BLaER1 treated with 17β-estradiol and CSF1 and Interleukin-3, amounts not matched to agents 10 nM and 100 nM (cell line): Measurements from ENCODE around the gene MAGI2.
"Not testable (repeated sequence)": the region's sequence is repeated elsewhere in the genome, so short reads cannot be mapped to it uniquely, and the experiment has no call there.

Experiments used
- H3K27ac ChIP-seq, 11 experiments: shearing (Covaris generic); formaldehyde crosslinking; 2 replicates each; pipeline ENCODE4 v1.8.1; 2022
- H3K27me3 ChIP-seq, 11 experiments: shearing (Covaris generic); formaldehyde crosslinking; 2 replicates each; pipeline ENCODE4 v1.8.1; 2022
- H3K36me3 ChIP-seq, 11 experiments: shearing (Covaris generic); formaldehyde crosslinking; 2 replicates each; pipeline ENCODE4 v1.8.1; 2022
- H3K4me1 ChIP-seq, 10 experiments: shearing (Covaris generic); formaldehyde crosslinking; 2 replicates each; pipeline ENCODE4 v1.8.1; 2022
- H3K4me2 ChIP-seq, 11 experiments: shearing (Covaris generic); formaldehyde crosslinking; 2 replicates each; pipeline ENCODE4 v1.8.1; 2022
- H3K4me3 ChIP-seq, 10 experiments: shearing (Covaris generic); formaldehyde crosslinking; 2 replicates each; pipeline ENCODE4 v1.8.1; 2022
- H3K9ac ChIP-seq, 11 experiments: shearing (Covaris generic); formaldehyde crosslinking; 2 replicates each; pipeline ENCODE4 v1.8.1; 2022
- H3K9me3 ChIP-seq, 11 experiments: shearing (Covaris generic); formaldehyde crosslinking; replicated peaks in 1 of 11; 2 replicates each; pipeline ENCODE4 v1.8.1; 2022
- H4K20me1 ChIP-seq, 11 experiments: shearing (Covaris generic); formaldehyde crosslinking; 2 replicates each; pipeline ENCODE4 v1.8.1; 2022
- Cebpa-rat ChIP-seq, 11 experiments: shearing (Covaris generic); IDR thresholded peaks; 2 replicates each; pipeline ENCODE4 v1.8.1; 2022

Gene MAGI2

GRCh38 chr7:78323118-78323517 lies 1130.3 kb downstream of the MAGI2 start:
- H3K27ac ChIP-seq, result no peak overlapping the region
- H3K9ac ChIP-seq, result no peak overlapping the region

GRCh38 chr7:78322231-78322630 lies 1131.2 kb downstream of the MAGI2 start:
- not testable (repeated sequence) for H3K4me2 ChIP-seq, H3K9ac ChIP-seq

More at GRCh38 chr7:78323118-78323517, 1130.3 kb downstream of the MAGI2 start:
- Histone ChIP-seq H3K36me3 (no peaks in the 10 kb centered on the region), H3K27me3 (no peaks in the 10 kb centered on the region), H4K20me1 (no peaks in the 10 kb centered on the region), H3K9me3 (no peaks in the 10 kb centered on the region; a peak in 1 of 22 replicates), H3K4me3 (no peak overlapping the region), H3K4me2 (no peak overlapping the region), H3K4me1 (no peaks in the 10 kb centered on the region)
- no peak for TF ChIP-seq Cebpa-rat (IDR thresholded peaks at IDR 0.05)

GRCh38 chr7:78317371-78317770 lies 1136.1 kb downstream of the MAGI2 start:
- Histone ChIP-seq H3K9me3 (no peaks in the 10 kb centered on the region; a peak in 1 of 22 replicates), H3K4me2 (no peak overlapping the region), H3K27me3 (no peaks in the 10 kb centered on the region), H3K36me3 (no peaks in the 10 kb centered on the region), H3K4me3 (no peak overlapping the region), H3K27ac (no peak overlapping the region), H3K9ac (no peak overlapping the region), H4K20me1 (no peaks in the 10 kb centered on the region), H3K4me1 (no peaks in the 10 kb centered on the region)
- no peak for TF ChIP-seq Cebpa-rat (IDR thresholded peaks at IDR 0.05)

More at GRCh38 chr7:78322231-78322630, 1131.2 kb downstream of the MAGI2 start:
- not testable (repeated sequence) for H3K4me1 ChIP-seq, H3K4me3 ChIP-seq, H3K27me3 ChIP-seq, H3K27ac ChIP-seq, H4K20me1 ChIP-seq, H3K9me3 ChIP-seq, H3K36me3 ChIP-seq

DNA sequence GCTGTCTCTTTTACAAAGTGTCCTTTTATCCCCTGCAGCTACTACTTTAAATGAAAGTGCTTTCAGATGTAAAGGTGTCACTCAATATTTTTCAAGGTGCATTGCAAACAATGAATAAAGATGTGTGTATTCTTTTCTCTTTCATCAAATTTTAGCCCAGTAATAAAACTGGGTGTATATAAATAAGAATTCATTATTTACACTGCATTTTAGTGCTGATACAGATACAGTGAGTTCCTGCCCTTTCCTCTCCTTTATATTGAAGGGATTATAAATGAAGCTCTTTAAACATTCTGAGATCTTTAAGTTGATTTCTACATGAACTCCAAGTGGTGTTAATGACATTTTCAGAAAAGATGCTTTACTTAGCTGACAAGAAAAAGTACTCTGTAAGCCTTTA lies 1137.4 kb downstream of the MAGI2 start:
- Histone ChIP-seq H3K36me3 (no peaks in the 10 kb centered on the region), H3K4me1 (no peaks in the 10 kb centered on the region), H3K4me2 (no peak overlapping the region), H3K4me3 (no peak overlapping the region), H3K27me3 (no peaks in the 10 kb centered on the region), H3K27ac (no peak overlapping the region), H3K9me3 (no peaks in the 10 kb centered on the region), H4K20me1 (no peaks in the 10 kb centered on the region), H3K9ac (no peak overlapping the region)
- no peak for TF ChIP-seq Cebpa-rat (IDR thresholded peaks at IDR 0.05)

DNA sequence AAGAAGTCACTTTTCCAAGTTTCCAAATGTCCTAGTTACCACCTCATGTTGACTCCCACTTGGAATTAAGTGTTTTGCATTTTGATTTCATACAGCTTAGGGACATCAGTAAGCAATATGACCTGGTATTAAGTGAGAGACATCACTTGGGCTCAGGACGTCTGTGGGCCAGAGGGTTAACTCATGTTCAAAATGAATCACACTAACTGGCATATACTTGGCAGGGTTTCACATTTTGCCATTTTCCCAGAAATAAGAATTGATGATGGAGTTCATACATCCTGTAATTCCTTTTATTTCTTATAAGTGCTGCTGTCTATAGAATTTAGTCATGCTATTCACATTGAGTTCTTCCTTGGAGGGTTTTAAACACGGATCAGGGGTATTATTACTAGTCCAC lies 1138.3 kb downstream of the MAGI2 start:
- no peak overlapping the region for H3K4me2 ChIP-seq
- no peaks in the 10 kb centered on the region for H4K20me1 ChIP-seq
- H3K36me3 ChIP-seq, result no peaks in the 10 kb centered on the region
- no peaks in the 10 kb centered on the region for H3K4me1 ChIP-seq
- H3K27ac ChIP-seq, result no peak overlapping the region
- no peak for TF ChIP-seq Cebpa-rat (IDR thresholded peaks at IDR 0.05)
- no peak overlapping the region for H3K4me3 ChIP-seq
- H3K9me3 ChIP-seq, result no peaks in the 10 kb centered on the region
- H3K27me3 ChIP-seq, result no peaks in the 10 kb centered on the region
- no peak overlapping the region for H3K9ac ChIP-seq

- Histone ChIP-seq H3K9me3 (no peaks in the 10 kb centered on the region), H3K4me2 (no peak overlapping the region), H3K9ac (no peak overlapping the region), H3K27me3 (no peaks in the 10 kb centered on the region), H4K20me1 (no peaks in the 10 kb centered on the region), H3K4me1 (no peaks in the 10 kb centered on the region), H3K4me3 (no peak overlapping the region), H3K36me3 (no peaks in the 10 kb centered on the region), H3K27ac (no peak overlapping the region)
- no peak for TF ChIP-seq Cebpa-rat (IDR thresholded peaks at IDR 0.05)
Measured at GRCh38 chr7:78311181-78311580, 1142.3 kb downstream of the MAGI2 start.

DNA sequence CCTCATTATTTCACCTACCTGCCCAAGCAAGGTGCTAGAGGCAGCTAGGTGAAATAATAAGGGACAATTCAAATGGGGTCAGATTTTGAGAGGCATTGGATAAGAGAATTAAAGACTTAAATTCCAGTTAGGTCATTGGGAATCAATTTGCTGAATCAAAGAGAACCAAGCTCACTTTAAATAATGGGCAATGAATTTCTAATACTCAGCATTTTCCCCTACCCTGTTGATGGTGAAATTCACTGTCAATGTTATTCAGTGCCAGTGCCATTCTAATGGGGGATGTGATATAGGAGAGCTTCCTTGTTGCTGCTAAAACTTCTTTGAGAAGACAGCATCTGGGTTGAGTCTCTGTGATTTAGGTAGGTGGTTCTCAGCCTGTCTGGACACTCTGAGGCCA lies 1145.6 kb downstream of the MAGI2 start:
- no peaks in the 10 kb centered on the region for H3K4me1 ChIP-seq
- H3K4me3 ChIP-seq, result no peak overlapping the region
- no peak for TF ChIP-seq Cebpa-rat (IDR thresholded peaks at IDR 0.05)
- no peaks in the 10 kb centered on the region for H3K9me3 ChIP-seq
- no peaks in the 10 kb centered on the region for H3K36me3 ChIP-seq
- H3K4me2 ChIP-seq, result no peak overlapping the region
- H3K27ac ChIP-seq, result no peak overlapping the region
- H3K27me3 ChIP-seq, result no peaks in the 10 kb centered on the region
- H3K9ac ChIP-seq, result no peak overlapping the region
- no peaks in the 10 kb centered on the region for H4K20me1 ChIP-seq

DNA sequence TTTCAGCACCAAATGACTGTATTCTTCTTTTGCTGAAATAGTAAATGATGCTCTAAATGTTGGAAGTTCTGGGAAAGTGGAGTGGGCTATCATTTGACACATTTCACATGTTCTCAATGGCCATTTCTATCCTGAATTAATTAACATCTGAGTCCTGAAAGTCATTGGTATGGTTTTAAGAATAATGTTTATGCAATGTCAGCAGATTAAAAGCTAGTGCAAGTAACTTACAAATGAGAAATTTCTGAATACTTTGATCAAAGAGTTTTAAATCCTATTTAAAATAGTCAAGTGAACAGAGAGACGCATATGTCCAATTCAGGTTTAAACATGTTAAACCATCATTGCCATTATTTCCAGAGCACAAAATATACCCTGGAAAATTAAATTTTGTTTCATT lies 1146.8 kb downstream of the MAGI2 start:
- Histone ChIP-seq H3K36me3 (no peaks in the 10 kb centered on the region), H3K9me3 (no peaks in the 10 kb centered on the region), H3K27ac (no peak overlapping the region), H3K4me2 (no peak overlapping the region), H3K4me3 (no peak overlapping the region), H4K20me1 (no peaks in the 10 kb centered on the region), H3K9ac (no peak overlapping the region), H3K27me3 (no peaks in the 10 kb centered on the region), H3K4me1 (no peaks in the 10 kb centered on the region)
- TF ChIP-seq Cebpa-rat (IDR thresholded peaks at IDR 0.05), result no peak

DNA sequence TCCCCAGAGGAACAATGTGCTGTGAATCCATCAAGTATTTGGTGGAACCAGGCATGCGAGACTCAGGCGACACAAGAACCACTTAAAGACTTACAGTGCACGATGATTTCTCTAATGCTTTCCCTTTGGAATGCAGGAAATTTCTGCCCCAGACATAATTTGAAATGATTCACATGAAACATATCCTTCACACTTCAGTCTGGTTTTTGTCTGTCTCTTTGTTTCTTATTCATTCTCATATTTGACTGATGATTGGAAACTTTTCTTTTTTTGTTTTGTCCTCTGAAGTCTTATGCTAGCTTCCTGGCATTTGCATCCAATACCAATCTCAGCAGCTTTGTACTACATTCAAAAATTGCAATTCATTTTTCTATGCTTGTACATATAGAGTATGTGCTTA lies 1152.1 kb downstream of the MAGI2 start:
- Histone ChIP-seq H3K27ac (no peak overlapping the region), H3K4me1 (peaks cover 0 to 6% (median 0%) of the 10 kb centered on the region in 10 experiments; a peak in 4 of 20 replicates), H3K4me3 (no peak overlapping the region), H3K36me3 (no peaks in the 10 kb centered on the region), H3K9ac (no peak overlapping the region), H3K9me3 (no peaks in the 10 kb centered on the region), H4K20me1 (no peaks in the 10 kb centered on the region), H3K4me2 (no peak overlapping the region), H3K27me3 (no peaks in the 10 kb centered on the region)
- TF ChIP-seq Cebpa-rat (IDR thresholded peaks at IDR 0.05), result no peak

- Histone ChIP-seq H3K27ac (no peak overlapping the region), H3K4me2 (no peak overlapping the region), H3K4me3 (no peak overlapping the region), H3K36me3 (no peaks in the 10 kb centered on the region), H3K4me1 (peaks cover 0 to 14% (median 0%) of the 10 kb centered on the region in 10 experiments; a peak in 4 of 20 replicates), H3K27me3 (no peaks in the 10 kb centered on the region), H3K9ac (no peak overlapping the region), H3K9me3 (no peaks in the 10 kb centered on the region), H4K20me1 (no peaks in the 10 kb centered on the region)
- no peak for TF ChIP-seq Cebpa-rat (IDR thresholded peaks at IDR 0.05)
Measured at GRCh38 chr7:78299088-78299487, 1154.4 kb downstream of the MAGI2 start.
